Osteoblast (primary cell): ENCODE measurements around the gene PSAPL1. TPM values are rescaled to one million over a fixed set of nuclear protein-coding genes. Genes with fewer than 3 reads are reported as not detected.

Experiments used
- DNase-seq: peaks from one replicate; pipeline ENCODE4 v3.0.0; 2011; ENCODE audit warnings: low spot score, mixed read lengths; ENCODE audit not compliant: insufficient read length; ENCODE audit errors: missing footprints
- H2AFZ ChIP-seq: 2 replicates; pipeline ENCODE4 v1.6.0; 2011; ENCODE audit warnings: mild to moderate bottlenecking, low read length
- H3K27ac ChIP-seq: 2 replicates; pipeline ENCODE4 v1.5.1; 2011; ENCODE audit warnings: mild to moderate bottlenecking, low read depth, low read length, moderate library complexity
- H3K27me3 ChIP-seq: 2 replicates; pipeline ENCODE4 v1.6.0; 2012; ENCODE audit warnings: mild to moderate bottlenecking, control low read depth, inconsistent platforms, low read length, moderate library complexity; ENCODE audit not compliant: insufficient read depth
- H3K36me3 ChIP-seq: 2 replicates; pipeline ENCODE4 v1.5.1; 2011; ENCODE audit warnings: mild to moderate bottlenecking, low read length, control low read depth, moderate library complexity; ENCODE audit not compliant: insufficient read depth
- H3K4me1 ChIP-seq: 2 replicates; pipeline ENCODE4 v1.5.1; 2011; ENCODE audit warnings: mild to moderate bottlenecking, low read length, control low read depth, moderate library complexity; ENCODE audit not compliant: insufficient read depth
- H3K4me2 ChIP-seq: 2 replicates; pipeline ENCODE4 v1.6.0; 2011; ENCODE audit warnings: mild to moderate bottlenecking, low read length; ENCODE audit not compliant: insufficient read depth
- H3K4me3 ChIP-seq: fragments of 200-600 bp; sonication (generic); 3 replicates; pipeline ENCODE4 v1.5.1; 2012; ENCODE audit warnings: mild to moderate bottlenecking, low read length, inconsistent platforms; ENCODE audit not compliant: insufficient read depth
- H3K79me2 ChIP-seq: 2 replicates; pipeline ENCODE4 v1.6.0; 2012; ENCODE audit warnings: mild to moderate bottlenecking, low read length, control low read depth, inconsistent platforms; ENCODE audit not compliant: insufficient read depth
- H3K9me3 ChIP-seq: 2 replicates; pipeline ENCODE4 v1.5.1; 2011; ENCODE audit warnings: low read depth, low read length, control low read depth
- H4K20me1 ChIP-seq: 2 replicates; pipeline ENCODE4 v1.6.0; 2012; ENCODE audit warnings: mild to moderate bottlenecking, low read length, control low read depth; ENCODE audit not compliant: insufficient read depth
- total RNA-seq: library from RNA; depleted of rRNA; stranded (reverse); fragments of >200 nt; gene quantifications from 2 replicates; pipeline ENCODE4 v1.2.3, GENCODE V29; 2012
- TF ChIP-seq, protein P1 (sequence below): IDR thresholded peaks from 2 replicates; pipeline ENCODE4 v1.5.1; 2011; ENCODE audit warnings: mild to moderate bottlenecking, low read depth, low read length, moderate library complexity; ENCODE audit errors: extremely low read depth

The PSAPL1 gene
- total RNA-seq, 1 donor, result not detected

- H2AFZ ChIP-seq, result no peak overlapping the region
- H3K79me2 ChIP-seq, result no peaks in the 10 kb centered on the region
- H3K27ac ChIP-seq, result no peak overlapping the region
- TF ChIP-seq, protein P1, sequence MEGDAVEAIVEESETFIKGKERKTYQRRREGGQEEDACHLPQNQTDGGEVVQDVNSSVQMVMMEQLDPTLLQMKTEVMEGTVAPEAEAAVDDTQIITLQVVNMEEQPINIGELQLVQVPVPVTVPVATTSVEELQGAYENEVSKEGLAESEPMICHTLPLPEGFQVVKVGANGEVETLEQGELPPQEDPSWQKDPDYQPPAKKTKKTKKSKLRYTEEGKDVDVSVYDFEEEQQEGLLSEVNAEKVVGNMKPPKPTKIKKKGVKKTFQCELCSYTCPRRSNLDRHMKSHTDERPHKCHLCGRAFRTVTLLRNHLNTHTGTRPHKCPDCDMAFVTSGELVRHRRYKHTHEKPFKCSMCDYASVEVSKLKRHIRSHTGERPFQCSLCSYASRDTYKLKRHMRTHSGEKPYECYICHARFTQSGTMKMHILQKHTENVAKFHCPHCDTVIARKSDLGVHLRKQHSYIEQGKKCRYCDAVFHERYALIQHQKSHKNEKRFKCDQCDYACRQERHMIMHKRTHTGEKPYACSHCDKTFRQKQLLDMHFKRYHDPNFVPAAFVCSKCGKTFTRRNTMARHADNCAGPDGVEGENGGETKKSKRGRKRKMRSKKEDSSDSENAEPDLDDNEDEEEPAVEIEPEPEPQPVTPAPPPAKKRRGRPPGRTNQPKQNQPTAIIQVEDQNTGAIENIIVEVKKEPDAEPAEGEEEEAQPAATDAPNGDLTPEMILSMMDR, result no peak
- no peaks in the 10 kb centered on the region for H3K27me3 ChIP-seq
- H3K4me1 ChIP-seq, result no peaks in the 10 kb centered on the region
- H3K4me3 ChIP-seq, result no peak overlapping the region
- H3K9me3 ChIP-seq, result peaks cover 4% of the 10 kb centered on the region
- H4K20me1 ChIP-seq, result no peaks in the 10 kb centered on the region
- DNase-seq, result peak; percentile 42
- no peak overlapping the region for H3K4me2 ChIP-seq
- no peaks in the 10 kb centered on the region for H3K36me3 ChIP-seq
Measured at GRCh38 chr4:7423391-7423790, 11.3 kb downstream of the PSAPL1 start.

DNA sequence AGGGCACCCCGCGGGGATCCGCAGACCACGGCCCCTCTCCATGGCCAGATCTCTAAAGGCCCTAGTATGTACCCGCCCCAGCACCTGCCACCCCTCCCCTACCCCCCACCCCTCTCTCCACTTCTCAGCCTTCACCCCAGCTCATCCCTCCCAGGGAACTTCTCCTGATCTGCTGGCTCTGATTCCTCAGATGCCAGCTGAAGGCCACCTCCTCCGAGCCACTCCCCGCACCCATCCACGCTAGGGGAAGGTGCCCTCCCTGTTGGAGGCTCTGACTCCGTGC, 11.9 kb downstream of the PSAPL1 start:
- no peaks in the 10 kb centered on the region for H3K27me3 ChIP-seq
- TF ChIP-seq, protein P1, result no peak
- H3K4me3 ChIP-seq, result no peak overlapping the region
- no peak overlapping the region for H3K27ac ChIP-seq
- peak; percentile 76 for DNase-seq
- H3K79me2 ChIP-seq, result no peaks in the 10 kb centered on the region
- no peaks in the 10 kb centered on the region for H3K4me1 ChIP-seq
- no peak overlapping the region for H2AFZ ChIP-seq
- no peaks in the 10 kb centered on the region for H4K20me1 ChIP-seq
- H3K36me3 ChIP-seq, result no peaks in the 10 kb centered on the region
- peaks cover 4% of the 10 kb centered on the region for H3K9me3 ChIP-seq
- H3K4me2 ChIP-seq, result no peak overlapping the region

- TF ChIP-seq, protein P1, result no peak
Measured at GRCh38 chr4:7422151-7422897, 12.4 kb downstream of the PSAPL1 start.

DNA sequence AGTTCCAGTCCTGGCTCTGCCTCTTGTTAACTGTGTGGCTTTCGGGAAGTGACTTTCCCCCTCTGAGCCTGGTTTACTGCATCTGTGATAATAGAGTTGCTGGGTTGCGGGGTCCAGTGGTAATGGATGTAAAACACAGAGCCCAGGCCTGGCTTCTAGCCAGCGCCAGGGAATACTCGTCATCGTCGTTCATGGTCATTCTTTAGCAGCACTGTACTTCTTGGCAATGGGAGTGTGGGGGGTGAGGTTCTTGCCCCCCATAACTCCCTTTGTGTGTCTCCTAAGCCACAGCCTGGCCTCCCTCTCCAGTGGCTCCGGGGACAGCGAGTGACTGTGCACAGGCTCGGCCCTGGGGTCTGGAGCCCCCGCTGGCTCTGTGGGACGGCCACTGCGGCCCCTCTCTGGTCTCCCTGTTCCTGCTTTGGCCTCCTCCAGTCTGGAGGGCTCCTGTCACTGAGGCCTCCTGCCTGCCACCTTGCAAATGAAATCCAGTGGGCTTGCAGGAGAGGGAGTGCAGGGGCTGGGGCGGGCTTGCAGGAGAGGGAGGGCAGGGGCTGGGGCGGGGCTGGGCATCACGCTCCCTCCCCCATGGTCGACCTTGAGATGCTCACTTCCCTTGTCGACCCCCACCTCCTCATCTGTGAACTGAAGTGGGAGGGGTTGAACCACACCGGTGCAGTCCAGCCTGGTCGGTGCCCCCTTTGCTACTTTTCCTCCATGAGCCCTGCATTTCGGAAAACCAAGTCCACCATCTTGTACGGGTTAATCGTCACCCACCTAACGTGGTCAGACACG, 13.2 kb downstream of the PSAPL1 start:
- no peak overlapping the region for H3K27ac ChIP-seq
- no peak overlapping the region for H3K4me3 ChIP-seq
- H3K36me3 ChIP-seq, result no peaks in the 10 kb centered on the region
- no peaks in the 10 kb centered on the region for H4K20me1 ChIP-seq
- H3K4me1 ChIP-seq, result no peaks in the 10 kb centered on the region
- peak; percentile 69 for DNase-seq
- H3K79me2 ChIP-seq, result no peaks in the 10 kb centered on the region
- H2AFZ ChIP-seq, result no peak overlapping the region
- peaks cover 4% of the 10 kb centered on the region for H3K9me3 ChIP-seq
- no peak overlapping the region for H3K4me2 ChIP-seq
- H3K27me3 ChIP-seq, result no peaks in the 10 kb centered on the region
- TF ChIP-seq, protein P1, result no peak

More at GRCh38 chr4:7422151-7422897, 12.4 kb downstream of the PSAPL1 start:
- H3K9me3 ChIP-seq, result peaks cover 4% of the 10 kb centered on the region
- no peaks in the 10 kb centered on the region for H3K36me3 ChIP-seq
- DNase-seq, result peak; percentile 72
- H3K27me3 ChIP-seq, result no peaks in the 10 kb centered on the region
- H3K79me2 ChIP-seq, result no peaks in the 10 kb centered on the region
- no peak overlapping the region for H3K27ac ChIP-seq
- no peaks in the 10 kb centered on the region for H4K20me1 ChIP-seq
- H3K4me3 ChIP-seq, result no peak overlapping the region
- no peak overlapping the region for H2AFZ ChIP-seq
- no peak overlapping the region for H3K4me2 ChIP-seq
- H3K4me1 ChIP-seq, result no peaks in the 10 kb centered on the region
